ENCODE results near the gene RAB29. TPM values are rescaled to one million over a fixed set of nuclear protein-coding genes. Genes with fewer than 3 reads are reported as not detected.
"Not testable (repeated sequence)": the region's sequence is repeated elsewhere in the genome, so short reads cannot be mapped to it uniquely, and the experiment has no call there.

Gene RAB29
- total RNA-seq, 1 donor from 2014 or later: 5.9 TPM

DNA sequence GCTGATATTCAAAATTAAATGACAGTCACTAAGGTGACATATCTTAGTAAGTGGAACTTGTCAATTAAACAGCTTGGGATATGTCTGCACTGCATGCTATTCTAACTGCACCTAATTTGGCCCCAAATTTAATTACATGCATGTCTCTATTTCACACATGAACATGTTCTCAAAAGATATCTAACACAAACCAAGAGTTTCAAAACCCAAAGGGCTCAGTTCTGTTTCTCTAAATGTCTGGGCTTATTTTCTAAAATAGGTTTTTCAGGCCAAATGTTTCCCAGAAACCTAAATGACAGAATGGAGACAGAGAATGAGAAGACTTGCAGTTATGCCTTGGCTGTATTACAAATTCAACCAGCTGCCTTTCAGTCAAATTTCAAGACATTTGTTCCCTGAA lies 11.3 kb downstream of the RAB29 start:
- DNase-seq: peak; percentile 30

DNA sequence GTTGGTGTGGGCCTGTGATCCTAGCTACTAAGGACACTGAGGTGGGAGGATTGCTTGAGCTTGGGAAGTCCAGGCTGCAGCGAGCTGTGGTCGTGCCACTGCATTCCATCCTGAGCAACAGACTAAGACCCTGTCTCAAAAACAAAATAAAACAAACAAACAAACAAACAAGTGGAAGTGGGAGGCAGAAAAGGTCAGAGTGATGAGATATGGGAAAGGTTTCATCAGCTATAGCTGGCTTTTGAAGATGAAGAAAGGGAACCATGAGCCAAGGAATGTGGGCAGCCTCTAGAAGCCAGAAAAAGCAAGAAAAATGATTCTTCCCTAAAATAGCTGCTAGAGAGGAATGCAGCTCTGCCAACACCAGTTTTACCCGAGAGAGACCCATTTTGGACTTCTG lies 14.7 kb downstream of the RAB29 start:
- DNase-seq: no peak

DNA sequence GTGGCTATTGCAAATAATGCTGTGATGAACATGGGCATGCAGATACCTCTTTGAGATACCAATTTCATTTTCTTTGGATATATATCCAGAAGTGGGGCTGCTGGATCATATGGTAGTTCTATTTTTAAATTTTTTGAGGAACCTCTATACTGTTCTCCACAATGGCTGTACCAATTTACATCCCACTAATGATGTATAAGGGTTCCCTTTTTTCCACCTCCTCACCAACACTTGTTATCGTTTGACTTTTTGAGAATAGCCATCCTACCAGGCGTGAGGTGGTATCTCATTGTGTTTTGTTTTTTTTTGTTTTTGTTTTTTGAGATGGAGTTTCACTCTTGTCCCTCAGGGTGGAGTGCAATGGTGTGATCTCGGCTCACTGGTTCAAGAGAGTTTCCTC lies 18.7 kb downstream of the RAB29 start:
- no peak for DNase-seq

DNA sequence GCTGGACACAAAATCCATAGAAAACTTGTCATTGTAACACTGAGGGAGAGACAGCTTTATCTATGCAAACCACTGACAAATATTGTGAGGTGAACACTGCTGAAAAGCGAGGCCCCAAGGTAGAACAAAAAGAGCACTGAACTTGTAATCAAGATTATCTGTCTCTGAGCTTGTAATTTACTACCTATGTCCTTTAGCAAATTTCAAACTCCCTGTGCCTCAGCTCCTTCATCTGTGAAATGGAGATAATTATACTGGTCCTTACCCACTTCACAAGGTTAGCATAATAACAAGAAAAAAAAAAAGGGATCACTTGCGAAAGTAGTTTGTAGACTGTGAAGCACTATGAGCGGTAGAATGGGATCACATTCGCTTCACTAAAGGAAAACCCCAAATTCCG lies 20.4 kb downstream of the RAB29 start:
- no peak for DNase-seq

GRCh38 chr1:205751036-205751651 lies 24.1 kb downstream of the RAB29 start:
- DNase-seq: no peak

- DNase-seq: peak; percentile 100
These were observed 24.9 kb downstream of the RAB29 start, which contains the start of gene NUCKS1 for GRCh38 chr1:205750138-205751035. Gene NUCKS1 (minus strand): TSS chr1:205750182. CDS start chr1:205749973, 209 bp downstream.

DNA sequence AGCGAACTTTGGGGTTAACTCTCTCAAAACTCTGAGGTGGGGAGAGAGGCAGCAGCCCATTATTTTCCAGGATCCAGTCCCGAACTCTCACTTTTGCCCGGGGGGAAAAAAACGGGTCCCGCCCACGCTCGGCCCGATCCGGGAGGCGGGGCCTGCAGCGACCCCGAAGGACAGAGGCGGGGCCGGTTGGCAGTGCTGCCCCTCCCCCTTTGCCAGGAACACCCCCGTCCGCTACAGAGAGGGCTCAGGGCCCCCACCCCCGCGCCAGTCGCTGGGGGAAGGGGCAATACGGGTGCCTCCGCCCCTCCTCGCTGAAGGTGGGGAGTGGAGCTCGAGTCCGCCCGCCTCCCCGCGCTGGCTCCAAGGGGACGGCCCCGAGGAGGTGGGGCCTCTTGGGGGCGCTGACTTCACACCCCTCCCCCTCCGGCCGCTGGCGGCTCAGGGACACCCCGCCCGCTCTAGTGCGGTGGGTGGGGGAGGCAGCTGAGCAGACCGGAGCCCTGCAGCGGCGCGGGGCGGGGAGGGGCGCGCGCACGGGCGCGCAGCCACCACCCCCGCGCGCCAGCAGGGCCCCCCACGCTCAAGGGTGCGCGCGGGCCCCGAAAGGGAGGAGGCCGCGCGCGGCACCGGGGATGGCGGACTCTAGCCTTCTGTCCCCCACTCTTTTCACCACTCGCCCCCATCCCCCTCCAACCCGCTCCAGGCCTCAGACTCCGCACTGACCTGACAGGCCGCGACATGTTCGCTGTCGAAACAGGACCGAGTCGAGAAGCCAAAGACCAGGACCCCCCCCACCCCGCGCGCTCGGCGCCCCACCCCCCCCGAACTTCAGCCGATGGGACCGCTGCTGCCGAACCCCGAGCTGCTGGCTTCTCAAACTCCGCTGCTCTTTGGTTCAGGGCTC lies 25.8 kb downstream of the RAB29 start:
- peak; percentile 98 for DNase-seq

DNA sequence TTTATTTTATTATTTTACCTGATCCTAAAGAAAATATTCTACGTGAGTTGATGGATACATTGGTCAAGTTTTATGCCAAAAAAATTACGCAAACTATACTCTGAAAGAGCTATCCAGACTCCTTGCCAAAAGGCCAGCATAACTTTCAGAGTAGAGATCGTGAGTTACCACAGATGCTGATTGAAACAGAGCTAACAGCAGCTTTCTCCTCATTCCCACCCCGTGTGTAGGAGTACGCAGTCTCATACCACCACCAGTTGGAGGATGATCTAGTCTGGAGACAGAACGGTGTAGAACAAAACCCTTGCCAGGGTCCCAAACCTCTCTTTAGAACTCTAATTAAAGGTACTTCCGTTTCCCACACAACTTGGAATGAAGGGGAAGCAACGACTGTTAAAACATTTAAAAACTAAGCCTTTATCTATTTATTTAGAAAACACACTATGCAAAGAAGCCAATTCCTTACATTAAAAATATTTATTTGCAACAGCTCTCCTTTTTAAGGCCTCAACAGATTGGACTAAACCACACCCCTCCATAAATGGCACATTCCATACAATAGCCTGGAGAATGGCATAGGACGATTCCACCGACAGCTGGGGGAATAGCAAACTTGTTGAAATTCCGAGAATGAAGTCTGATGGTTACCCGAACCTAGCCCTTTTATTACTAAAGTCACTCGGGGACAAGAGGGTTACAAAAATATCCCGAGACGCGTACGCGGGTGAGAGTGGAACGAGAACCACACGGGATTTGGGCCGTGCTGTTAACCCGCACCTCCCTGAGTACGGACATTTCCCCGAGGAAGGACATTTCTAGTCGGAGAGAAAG lies 26.7 kb downstream of the RAB29 start:
- peak; percentile 70 for DNase-seq

- DNase-seq: no peak
These were observed 28.4 kb downstream of the RAB29 start for GRCh38 chr1:205746757-205747412.

DNA sequence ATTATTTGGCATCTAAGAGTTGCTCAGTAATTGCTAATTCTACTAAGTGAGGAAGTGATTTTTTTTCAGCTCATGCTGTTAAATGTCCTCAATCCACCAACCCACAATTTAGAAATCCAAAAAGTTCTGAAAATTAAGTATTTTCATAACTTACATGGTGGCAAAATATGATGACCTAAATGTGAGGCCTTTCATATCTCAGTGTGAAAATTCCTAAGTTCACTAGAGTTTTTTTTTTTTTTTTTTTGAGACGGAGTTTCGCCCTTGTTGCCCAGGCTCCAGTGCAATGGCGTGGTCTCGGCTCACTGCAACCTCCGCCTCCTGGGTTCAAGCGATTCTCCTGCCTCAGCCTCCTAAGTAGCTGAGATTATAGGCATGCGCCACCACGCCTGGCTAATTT lies 30.9 kb downstream of the RAB29 start:
- DNase-seq: no peak

- DNase-seq: no peak
These were observed 31.3 kb downstream of the RAB29 start for GRCh38 chr1:205743977-205744376.

GRCh38 chr1:205741681-205742080 lies 33.6 kb downstream of the RAB29 start:
- no peak for DNase-seq

DNA sequence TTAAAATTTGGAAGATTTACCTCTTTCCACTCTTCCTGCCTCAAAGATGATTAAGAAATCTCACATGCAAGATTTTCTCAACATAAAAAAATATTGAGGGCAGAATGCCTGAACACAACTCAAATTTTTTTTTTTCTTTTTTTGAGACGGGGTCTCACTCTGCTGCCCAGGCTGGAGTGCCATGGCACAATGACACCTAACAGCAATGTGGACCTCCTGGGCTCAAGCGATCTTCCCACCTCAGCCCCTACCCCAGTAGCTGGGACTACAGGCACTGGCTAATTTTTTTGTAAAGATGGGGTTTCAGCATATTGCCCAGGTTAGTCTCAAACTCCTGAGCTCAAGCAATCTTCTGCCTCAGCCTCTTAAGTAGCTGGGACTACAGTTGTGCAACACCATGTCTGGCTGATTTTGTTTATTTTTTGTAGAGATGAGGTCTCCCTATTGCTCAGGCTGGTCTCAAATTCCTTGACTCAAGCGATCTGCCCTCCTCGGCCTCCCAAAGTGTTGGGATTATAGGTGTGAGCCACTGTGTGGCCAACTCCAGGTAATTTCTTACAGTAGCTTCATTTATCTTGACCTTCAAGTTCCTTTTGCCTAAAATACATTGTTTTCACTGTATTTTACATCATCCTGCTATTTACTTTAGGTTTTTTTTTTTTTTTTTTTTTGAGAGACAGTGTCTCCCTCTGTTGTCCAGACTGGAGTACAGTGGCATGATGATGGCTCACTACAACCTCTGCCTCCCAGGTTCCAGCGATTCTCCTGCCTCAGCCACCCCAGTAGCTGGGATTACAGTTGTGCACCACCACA lies 35.7 kb downstream of the RAB29 start:
- DNase-seq: no peak

- DNase-seq: no peak
These were observed 40.1 kb downstream of the RAB29 start for GRCh38 chr1:205735218-205735617.

GRCh38 chr1:205733438-205734175 lies 41.7 kb downstream of the RAB29 start:
- DNase-seq: no peak

GRCh38 chr1:205729945-205730610 lies 45.2 kb downstream of the RAB29 start:
- DNase-seq: no peak

DNA sequence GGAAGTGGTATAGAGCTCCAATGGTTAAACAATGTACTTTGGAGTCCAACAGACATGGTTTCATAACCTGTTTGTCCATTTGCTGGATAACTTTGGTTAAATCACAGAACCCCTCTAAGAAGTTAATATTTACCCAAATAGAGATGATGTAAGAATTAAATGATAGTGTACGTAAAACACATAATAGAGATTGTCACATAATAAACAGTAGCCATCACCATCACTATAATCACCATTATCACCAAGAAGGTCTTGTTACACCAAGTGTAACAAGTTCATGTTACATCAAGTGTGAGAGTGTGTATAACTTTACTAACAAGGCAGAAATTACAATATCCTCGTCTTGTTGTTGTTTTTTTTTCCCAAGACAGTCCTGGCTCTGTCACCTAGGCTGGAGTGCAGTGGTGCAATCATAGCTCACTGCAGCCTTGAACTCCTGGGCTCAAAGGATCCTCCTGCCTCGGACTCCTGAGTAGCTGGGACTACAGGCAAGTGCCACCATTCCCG lies 48.6 kb downstream of the RAB29 start:
- DNase-seq: no peak

DNA sequence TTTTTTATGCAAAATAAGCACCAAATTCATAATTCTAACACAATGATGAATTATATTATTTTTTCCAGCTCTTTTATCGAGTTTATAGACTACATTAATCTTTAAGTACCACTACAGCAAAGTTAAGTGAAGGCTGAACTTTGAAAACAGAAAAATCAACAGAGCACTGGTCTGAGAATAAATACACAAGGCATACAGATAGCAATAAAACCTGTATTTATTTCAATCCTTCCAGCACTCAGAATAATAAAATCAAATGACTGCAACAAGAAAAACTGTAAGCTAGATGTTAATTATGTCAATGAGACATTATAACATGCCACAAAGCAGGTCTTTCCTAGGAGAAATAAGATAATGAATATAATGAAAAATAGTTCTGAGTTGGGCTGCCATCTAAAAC lies 49.8 kb downstream of the RAB29 start:
- no peak for DNase-seq

DNA sequence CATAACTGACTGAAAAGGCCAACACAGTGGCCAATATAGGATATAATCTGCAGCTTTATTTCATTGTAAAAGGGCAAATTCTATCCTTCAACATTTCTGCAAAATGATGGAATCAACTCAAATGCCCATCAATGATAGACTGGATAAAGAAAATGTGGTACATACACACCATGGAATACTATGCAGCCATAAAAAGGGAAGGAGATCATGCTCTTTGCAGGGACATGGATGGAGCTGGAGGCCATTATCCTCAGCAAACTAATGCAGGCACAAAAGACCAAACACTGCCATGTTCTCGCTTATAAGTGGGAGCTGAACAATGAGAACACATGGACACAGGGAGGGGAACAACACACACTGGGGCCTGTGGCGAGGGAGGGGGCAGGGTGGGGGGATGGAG lies 54.5 kb downstream of the RAB29 start:
- DNase-seq: not testable (repeated sequence)
